NT2/D1 (cell line): ENCODE measurements around the gene JAKMIP2.

ENCODE experiments used
- SUZ12 ChIP-seq: IDR thresholded peaks from 2 replicates; pipeline ENCODE4 v1.6.1; 2011; ENCODE audit not compliant: insufficient read length, insufficient read depth; ENCODE audit errors: extremely low read depth
- YY1 ChIP-seq: IDR thresholded peaks from 2 replicates; pipeline ENCODE4 v1.6.1; 2011; ENCODE audit not compliant: insufficient read length, insufficient read depth
- ZNF274 ChIP-seq: IDR thresholded peaks from 2 replicates; pipeline ENCODE4 v1.6.1; 2011; ENCODE audit warnings: mild to moderate bottlenecking, low read depth, low read length

GRCh38 chr5:147590096-147590495 is 192.4 kb downstream of the JAKMIP2 start:
- no peak for TF ChIP-seq SUZ12
- no peak for TF ChIP-seq YY1
- TF ChIP-seq ZNF274: no peak
